IMR-90 (cell line): ENCODE measurements around the gene CDC42EP2.

Source experiments
- BHLHE40 ChIP-seq: fragments of 150-350 bp; IDR thresholded peaks from 2 replicates; pipeline ENCODE4 v1.6.1; 2016; ENCODE audit warnings: mild to moderate bottlenecking, low read depth, low read length
- CTCF ChIP-seq: conservative IDR thresholded peaks from 2 replicates; pipeline ENCODE4 v1.5.1; 2012; ENCODE audit warnings: mild to moderate bottlenecking, low read depth, low read length, improper control_type of control experiment
- FOS ChIP-seq: fragments of 150-350 bp; IDR thresholded peaks from 2 replicates; pipeline ENCODE4 v1.6.1; 2016; ENCODE audit warnings: low read depth, low read length
- MXI1 ChIP-seq: IDR thresholded peaks from 2 replicates; pipeline ENCODE4 v1.6.1; 2012; ENCODE audit warnings: low read depth, mild to moderate bottlenecking, low read length, moderate library complexity, borderline replicate concordance
- POLR2A ChIP-seq: IDR thresholded peaks from 2 replicates; pipeline ENCODE4 v1.6.1; 2012; ENCODE audit warnings: mild to moderate bottlenecking, low read depth, low read length
- RFX5 ChIP-seq: IDR thresholded peaks from 2 replicates; pipeline ENCODE4 v1.8.0; 2012; ENCODE audit warnings: low read depth, mild to moderate bottlenecking, low read length, moderate library complexity

GRCh38 chr11:65338676-65339075 is 24.0 kb downstream of the CDC42EP2 start:
- no peak for TF ChIP-seq CTCF
- TF ChIP-seq MXI1, result no peak
- no peak for TF ChIP-seq FOS
- no peak for TF ChIP-seq BHLHE40
- no peak for TF ChIP-seq POLR2A
- TF ChIP-seq RFX5, result no peak
